Measurements from ENCODE around the gene MCHR1.

DNA sequence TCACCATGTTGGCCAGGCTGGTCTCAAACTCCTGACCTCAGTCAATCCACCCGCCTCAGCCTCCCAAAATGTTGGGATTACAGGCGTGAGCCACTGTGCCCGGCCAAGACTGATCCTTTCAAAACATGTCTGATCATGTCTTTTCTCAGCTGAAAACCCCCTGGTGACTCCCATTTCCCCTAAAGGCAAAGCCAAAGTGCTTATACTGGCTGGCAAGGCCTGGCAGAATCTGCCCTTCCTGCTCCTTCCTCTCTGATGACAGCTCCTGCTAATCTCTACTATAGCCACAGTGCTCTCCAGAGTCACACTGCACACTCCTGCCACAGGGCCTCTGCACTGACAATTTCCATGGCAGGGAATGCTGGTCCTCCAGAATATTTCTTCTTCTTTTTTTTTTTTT lies 2.6 kb upstream of the MCHR1 start:
- TF ChIP-seq CTCF (IDR thresholded peaks at IDR 0.05) (no peak), RCOR1 (IDR thresholded peaks at IDR 0.05; ENCODE audit: low read depth, low read length) (no peak), EP300 (IDR thresholded peaks at IDR 0.05) (no peak), RAD21 (conservative IDR thresholded peaks at IDR 0.05 in 1 of 2, IDR thresholded peaks at IDR 0.05 in 1 of 2) (no peak), NPAS2 (CRISPR knock-in tag; IDR thresholded peaks at IDR 0.05; ENCODE audit: borderline replicate concordance) (no peak), RFX5 (IDR thresholded peaks at IDR 0.05) (no peak), ZC3H11A (IDR thresholded peaks at IDR 0.05) (no peak), POLR2A (IDR thresholded peaks at IDR 0.05; ENCODE audit: low read length) (no peak), POLR2AphosphoS2 (conservative IDR thresholded peaks at IDR 0.05; ENCODE audit: low read length) (no peak), PBX3 (IDR thresholded peaks at IDR 0.05) (no peak)
- TF ChIP-seq, protein P1, sequence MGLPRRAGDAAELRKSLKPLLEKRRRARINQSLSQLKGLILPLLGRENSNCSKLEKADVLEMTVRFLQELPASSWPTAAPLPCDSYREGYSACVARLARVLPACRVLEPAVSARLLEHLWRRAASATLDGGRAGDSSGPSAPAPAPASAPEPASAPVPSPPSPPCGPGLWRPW (IDR thresholded peaks at IDR 0.05) = no peak
- TF ChIP-seq, protein P2, sequence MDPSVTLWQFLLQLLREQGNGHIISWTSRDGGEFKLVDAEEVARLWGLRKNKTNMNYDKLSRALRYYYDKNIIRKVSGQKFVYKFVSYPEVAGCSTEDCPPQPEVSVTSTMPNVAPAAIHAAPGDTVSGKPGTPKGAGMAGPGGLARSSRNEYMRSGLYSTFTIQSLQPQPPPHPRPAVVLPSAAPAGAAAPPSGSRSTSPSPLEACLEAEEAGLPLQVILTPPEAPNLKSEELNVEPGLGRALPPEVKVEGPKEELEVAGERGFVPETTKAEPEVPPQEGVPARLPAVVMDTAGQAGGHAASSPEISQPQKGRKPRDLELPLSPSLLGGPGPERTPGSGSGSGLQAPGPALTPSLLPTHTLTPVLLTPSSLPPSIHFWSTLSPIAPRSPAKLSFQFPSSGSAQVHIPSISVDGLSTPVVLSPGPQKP (IDR thresholded peaks at IDR 0.05; ENCODE audit: low read depth, low read length) = no peak
- TF ChIP-seq, protein P3, sequence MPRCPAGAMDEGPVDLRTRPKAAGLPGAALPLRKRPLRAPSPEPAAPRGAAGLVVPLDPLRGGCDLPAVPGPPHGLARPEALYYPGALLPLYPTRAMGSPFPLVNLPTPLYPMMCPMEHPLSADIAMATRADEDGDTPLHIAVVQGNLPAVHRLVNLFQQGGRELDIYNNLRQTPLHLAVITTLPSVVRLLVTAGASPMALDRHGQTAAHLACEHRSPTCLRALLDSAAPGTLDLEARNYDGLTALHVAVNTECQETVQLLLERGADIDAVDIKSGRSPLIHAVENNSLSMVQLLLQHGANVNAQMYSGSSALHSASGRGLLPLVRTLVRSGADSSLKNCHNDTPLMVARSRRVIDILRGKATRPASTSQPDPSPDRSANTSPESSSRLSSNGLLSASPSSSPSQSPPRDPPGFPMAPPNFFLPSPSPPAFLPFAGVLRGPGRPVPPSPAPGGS (IDR thresholded peaks at IDR 0.05) = no peak

Measured in A549 (cell line).